NOMO-1 treated with dmso at 0.1 percent for 144 hours (cell line): ENCODE results near the gene COG6.
A peak's percentile ranks its signal among the peaks of the same experiment; 100 is the strongest.

ENCODE experiments used
- DNase-seq: peaks from one replicate; lab custom pipeline; 2025; ENCODE audit not compliant: unreplicated experiment; lab: John Stamatoyannopoulos, UW

COG6 gene

DNA sequence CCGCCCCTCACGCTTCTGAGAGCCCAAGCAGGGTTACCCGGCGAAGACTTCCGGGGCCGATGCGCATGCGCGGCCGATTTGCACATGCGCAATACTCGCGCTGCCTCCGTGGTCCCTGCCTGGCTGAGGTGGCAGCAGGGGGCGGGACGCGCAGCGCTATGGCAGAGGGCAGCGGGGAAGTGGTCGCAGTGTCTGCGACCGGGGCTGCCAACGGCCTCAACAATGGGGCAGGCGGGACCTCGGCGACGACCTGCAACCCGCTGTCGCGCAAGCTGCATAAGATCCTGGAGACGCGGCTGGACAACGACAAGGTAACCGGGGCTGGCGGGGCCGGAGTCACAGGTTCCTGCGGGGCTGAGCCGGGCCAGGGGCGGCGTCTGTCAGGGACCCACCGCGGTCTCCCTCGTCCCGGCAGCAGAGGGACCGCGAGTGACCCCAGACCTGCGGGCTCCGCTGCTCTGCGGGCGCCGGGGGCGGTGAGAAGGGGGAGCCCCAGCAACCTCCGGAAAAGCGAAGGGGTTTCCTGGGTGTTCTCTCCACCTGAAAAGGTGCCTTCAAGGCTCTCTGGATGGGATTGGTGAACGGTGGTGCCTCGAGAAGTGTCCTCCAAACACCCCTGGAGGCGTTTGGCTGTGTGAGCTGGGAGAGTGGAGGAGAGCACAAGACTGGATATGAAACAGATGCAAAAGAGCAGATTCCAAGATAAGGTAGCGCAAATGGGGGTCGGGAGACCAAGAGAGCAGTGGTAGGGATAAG, at the start of gene COG6:
Gene COG6 (plus strand): TSS at position 94 of the 756 bp plus-strand sequence. CDS start 65 bp downstream, at position 159.
- DNase-seq: peak; percentile 56

DNA sequence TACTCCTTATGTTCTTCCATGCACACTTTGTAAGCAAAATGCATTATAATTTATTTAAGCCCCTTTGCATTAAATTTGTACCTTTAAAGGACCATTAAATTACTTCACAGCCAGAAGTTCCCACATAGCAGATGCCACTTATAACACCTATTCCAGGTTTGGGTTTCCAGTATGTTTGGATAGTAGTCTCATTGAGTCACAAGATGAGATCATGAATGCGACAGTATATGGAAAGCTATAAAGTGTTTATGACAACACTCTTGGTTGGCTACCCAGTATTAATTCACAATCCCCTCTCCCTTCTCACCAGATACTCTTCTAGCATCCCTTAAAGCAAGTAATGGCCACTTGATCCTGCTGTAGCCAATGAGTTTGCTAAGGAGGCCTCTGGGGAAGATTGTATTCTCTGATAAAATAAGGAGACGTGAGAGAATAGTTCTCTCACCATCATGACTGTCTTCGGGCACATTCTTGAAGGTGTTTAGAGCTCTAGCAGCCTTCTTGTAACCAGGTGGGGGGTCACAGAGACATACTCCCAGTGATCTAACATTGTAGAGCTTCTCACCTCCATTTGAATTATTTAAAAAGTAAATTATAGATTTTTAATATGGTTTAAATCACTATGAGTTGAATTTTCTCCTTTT, 49.7 kb upstream of the COG6 start:
- no peak for DNase-seq

DNA sequence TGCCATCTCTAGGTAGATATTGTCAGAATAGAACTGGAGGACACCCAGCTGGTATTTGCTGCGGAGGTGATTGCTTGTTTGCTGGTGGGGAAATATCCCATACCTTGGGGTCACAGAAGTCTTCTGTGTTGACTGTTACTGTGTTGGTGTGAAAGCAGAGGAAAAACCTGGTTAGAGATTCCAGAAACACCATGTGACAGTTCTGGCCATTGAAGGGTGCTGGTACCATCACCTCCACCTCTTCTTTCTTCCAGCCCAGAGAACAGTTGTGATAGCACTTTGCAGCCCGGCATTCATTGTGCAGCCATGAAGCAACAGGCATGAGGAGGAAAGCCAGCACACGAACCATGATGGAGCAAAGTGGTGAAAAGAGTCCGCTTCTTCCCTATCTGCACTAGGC, 47.6 kb upstream of the COG6 start:
- DNase-seq: no peak

DNA sequence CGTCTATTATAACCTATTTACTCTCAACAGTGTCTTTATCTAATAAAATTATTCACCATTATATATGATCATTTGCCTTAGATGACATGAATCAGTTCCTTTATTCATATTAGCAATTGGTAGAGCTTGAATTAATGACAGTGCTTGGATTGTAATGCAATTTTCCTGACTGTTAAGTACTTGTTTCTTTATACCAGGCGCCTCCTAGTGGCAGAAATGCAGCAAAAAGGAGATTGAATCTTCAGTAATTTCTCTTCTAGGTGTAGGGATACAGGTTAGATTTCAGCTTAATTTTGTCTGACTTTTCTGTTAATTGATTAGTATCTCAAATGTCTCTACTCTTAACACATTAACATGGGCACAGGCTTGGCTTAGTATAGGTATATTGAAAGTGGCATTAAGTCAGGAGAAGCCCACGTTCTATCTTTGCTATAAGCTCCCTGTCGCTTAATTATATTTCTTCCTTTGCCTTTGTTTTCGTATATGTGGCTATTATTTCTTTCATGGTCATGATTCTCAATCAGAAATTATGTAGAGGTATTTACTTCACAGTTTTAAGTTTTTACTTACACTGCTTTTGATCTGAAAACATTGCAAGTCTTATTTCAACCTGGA, 43.3 kb upstream of the COG6 start:
- DNase-seq: peak; percentile 14

DNA sequence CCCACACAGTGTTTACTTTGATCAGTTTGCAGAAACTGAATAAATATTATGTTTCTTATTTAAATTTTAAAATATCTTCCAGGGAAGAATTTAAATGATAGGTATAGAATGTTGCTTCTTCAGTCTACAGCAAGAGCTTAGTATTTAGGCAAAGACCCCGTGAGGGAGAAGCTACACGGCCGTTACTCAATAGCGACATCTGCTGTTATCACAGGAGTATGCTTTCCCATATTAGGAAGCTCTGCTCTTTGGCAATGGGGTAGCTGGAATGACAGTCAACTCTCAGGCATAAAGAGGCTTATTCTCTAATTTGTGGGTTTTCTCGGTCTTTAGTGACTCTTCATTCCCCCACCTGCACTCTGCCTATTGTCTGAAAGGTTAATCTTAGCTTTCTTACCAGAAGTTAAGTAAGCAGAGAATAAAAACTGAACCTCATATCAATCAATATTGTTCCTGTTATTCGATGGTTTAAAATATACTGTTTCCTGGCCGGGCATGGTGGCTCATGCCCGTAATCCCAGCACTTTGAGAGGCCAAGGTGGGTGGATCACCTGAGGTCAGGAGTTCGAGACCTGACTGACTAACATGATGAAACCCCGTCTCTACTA, 39.3 kb upstream of the COG6 start:
- peak; percentile 30 for DNase-seq

DNA sequence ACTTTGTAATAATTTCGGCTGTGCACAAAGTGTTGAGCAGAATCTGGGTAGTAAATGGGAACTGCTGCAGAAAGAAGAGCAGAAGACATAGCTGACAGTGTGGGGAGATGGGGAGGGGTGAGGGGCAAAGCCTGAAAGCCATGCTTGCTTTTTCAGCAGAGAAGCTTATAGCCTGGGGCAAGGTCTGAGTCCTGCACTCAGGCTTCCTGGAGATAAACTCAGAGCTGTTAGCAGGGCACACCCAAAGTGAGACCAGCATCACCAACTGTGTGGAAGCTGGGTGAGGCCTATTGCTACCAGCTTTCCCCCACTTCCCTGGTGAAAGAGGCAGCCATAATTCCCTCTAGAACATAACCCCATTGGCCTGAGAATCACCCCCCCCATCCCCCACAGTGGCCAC, 36.9 kb upstream of the COG6 start:
- no peak for DNase-seq

DNA sequence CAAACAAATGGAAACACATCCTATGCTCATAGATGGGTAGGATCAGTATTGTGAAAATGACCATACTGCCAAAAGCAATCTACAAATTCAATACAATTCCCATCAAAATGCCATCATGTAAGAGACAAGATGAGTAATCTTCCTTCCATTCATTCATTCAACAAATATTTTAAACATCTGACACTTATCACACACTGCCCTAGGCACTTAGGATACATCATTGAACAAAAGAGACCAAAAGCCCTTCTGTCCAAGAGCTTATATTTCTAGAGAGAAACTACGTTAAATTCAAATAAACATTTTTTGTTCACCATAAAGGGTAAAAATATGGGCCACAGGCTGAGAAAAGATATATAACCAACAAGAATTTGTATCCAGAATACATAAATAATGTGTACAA, 32.0 kb upstream of the COG6 start:
- no peak for DNase-seq

DNA sequence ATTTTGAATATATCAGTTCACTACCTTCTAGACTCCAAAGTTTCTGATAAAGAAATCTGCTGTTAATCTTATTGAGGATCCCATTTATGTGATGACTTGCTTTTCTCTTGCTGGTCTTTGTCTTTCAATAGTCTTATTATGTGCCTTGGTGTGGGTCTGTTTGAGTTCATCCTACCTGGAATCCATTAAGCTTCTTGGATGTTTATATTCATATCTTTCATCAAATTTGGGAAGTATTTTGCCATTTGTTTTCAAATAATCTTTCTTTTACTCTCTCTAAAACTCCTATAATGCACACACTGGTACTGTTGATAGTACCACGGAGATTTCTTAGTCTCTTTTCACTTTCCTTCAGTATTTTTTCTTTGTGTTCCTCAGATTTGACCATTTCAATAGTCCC, 24.2 kb upstream of the COG6 start:
- DNase-seq: no peak

DNA sequence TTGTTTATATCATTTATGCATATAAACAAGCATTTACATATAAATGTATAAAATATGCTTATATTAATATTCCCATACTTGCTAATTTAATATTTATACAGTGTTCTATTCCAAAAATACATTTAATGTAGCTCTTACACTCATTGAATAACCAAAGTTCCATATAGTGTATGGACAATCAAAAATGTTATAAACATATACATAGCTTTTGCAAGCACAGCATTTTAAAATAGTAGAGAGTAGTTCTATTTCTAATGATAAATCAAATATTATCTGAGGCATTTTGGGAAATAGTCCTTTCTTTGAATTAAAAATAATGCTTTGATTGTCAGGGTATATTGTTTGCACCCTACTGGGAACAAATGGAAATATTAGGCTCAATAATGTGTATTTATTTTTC, 22.5 kb upstream of the COG6 start:
- DNase-seq: no peak

DNA sequence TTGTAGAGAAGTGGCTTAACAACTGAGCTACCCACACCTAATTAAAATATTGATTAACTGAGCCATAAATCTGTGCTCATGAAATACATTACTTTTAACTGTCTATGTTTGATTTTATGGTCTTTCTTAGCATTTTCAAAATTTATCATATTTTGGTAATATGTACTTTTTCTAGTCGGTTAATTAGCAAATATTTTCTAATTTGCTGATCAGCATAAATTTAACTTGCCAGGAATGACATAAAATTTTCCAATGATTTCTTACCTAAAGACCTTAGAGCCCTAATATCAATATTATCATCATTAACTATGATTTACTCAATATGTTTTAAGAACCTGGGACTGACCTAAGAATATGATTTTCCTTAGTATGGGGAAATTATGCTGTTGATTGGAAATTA, 19.9 kb upstream of the COG6 start:
- no peak for DNase-seq

DNA sequence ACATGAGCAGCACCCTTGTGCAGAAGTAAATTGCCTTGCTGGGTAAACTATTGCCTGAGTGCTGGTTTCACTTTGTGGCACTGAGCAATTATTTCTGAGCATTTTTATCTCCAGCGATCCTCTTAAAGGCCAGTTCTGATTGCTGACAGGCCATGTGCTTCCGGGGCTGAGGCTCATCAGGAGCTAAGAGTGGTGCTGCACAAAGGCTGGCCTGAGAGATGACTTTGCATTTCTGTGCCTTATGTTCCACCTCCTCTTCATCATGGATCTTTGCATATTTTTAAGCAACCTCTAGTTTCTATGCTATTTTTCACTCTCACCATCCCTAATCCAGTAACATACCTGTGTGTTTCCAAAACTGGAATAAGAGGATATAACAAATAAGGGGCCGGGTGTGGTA, 17.6 kb upstream of the COG6 start:
- no peak for DNase-seq

DNA sequence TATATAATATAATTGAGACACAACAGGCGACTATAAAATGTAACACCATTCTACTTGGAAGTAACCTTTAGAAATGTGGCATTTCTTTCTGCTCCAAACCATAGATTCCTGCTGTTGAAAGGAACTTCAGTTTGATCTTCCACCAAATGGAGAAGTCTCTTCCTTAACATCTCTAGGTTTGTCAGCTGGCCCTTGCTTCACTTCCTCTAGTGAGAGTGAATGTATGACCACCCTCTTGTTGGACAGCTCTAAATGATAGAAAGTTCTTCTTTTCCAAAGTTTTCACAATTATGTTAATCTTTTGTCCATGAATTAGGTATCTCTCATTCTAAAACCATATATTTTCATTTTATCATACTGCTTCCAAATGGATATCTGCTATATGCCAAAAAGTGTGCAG, 13.8 kb upstream of the COG6 start:
- DNase-seq: peak; percentile 18

DNA sequence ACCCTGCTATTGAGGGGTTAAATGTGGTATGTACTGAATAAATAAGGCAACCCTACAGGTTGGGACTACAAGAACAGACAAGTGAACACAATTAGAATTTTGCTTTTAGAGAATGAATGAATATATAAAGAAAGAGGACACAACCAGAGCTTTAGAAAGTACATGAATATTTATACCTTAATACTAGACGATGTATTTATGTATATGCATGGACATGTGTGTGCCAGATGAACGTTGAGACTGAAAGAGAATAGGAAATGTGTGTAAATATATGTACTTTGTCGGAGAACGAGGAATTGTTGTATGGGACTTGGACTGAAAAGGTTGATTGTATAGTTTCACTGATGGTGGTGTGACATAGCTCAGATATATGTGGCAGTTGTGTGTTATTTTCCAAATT, 9.3 kb upstream of the COG6 start:
- no peak for DNase-seq

DNA sequence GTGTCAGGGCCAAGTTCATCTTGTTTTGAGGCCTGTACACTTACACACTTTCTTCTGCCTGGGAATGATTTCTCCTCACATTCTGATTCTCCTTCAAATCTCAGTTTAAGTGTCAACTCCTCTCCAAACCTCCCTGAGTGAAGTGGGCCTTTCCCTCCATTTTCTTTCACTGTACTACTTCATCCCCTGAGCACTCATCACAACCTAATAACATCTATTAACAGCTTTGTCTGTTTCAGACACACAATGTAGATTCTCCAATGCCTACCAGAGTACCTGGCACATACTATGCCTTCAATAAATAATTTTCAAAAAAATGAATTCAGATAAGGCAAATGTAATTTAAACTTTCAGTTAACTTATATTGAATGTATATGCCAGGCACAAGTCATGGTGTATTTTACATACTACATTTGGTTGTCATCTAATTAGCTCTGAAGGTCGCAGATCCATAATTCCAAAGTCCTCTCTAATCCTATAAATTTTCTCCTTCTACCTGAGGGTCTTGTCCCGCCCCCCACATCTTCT, 357 bp upstream of the COG6 start:
- no peak for DNase-seq

DNA sequence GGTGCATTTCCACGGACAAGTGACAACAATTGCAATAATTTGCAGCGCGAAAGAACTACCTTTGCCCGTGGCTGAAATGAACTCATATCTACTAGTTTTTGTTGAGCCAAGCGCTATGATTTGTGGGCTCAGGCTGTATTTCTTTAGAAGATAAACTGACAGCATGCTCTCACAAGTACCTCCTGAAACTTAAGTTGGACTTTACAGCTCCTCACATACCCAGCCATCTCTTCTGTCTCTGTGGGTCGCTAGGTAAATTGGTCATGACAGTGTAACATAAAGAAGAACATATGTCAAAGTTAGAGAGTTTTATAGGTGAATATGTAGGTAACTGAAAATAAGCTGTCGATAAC, 839 bp downstream of the COG6 start:
- no peak for DNase-seq

DNA sequence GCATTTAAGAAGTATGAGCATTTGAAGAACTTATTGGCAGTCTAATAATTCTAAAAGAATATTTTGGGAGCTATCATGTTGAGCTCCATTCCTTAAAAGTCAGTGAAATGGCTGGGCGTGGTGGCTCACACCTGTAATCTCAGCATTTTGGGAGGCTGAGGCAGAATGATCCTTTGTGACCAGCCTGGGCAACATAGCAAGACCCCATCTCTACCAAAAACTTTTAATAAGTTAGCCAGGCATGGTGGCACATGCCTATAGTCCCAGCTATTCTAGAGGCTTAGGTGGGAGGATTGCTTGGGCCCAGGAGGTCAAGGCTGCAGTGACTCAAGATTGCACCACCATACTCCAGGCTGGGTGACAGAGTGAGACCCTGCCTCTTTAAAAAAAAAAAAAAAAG, 8.0 kb downstream of the COG6 start:
- no peak for DNase-seq

DNA sequence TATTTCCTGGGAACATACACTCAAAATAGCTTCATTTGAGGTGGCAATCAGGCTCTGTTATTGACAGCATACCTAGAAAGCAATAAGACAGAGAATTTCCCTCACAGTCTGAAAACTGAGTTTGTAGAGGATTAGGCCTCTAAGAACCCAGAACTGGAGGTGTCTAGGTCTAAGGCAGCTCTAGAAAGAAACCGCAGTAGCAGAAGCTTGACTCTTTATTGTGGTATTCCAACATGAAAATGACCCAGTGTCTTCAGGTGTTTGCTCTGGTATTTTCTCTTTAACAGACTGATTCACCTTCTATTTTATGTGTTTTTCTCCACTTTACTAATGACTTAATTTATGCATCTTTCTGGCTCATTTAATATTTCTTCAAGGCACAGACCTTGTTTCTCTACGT, 8.5 kb downstream of the COG6 start:
- DNase-seq: no peak

DNA sequence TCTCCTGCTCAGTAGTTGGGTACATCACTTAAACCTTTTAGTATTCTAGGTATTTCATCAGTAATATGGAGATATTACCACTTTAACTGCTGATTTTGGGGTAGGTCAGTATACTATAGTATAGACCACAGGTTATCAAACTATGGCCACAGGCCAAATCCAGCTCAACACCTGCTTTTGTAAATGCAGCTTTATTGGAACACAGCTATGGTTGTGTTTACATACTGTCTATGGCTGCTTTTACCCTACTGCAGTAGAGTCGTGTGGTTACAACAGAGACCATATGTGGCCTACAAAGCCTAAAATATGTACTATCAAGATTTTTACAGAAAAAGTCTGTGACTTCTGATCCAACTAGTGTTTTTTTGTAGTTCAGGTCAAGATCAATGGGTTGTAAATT, 10.3 kb downstream of the COG6 start:
- no peak for DNase-seq

DNA sequence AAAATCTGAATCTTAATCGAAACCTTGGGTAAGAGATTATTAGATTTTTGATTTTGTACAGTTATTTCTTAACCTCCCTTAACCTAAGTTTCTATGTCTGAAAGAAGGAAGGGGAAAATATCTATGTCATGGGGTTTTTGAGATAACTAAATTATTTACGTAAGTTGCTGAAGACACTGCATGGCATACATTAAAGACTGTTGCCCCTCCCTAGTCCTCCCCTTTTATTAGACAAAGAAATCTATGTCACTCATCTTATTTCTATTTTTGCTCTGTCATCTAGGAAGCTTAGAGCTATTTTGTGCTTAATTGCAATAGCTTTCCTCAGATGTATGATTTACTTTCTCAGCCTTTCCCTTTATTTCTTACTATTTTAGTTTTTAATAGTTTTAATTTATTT, 15.0 kb downstream of the COG6 start:
- no peak for DNase-seq

DNA sequence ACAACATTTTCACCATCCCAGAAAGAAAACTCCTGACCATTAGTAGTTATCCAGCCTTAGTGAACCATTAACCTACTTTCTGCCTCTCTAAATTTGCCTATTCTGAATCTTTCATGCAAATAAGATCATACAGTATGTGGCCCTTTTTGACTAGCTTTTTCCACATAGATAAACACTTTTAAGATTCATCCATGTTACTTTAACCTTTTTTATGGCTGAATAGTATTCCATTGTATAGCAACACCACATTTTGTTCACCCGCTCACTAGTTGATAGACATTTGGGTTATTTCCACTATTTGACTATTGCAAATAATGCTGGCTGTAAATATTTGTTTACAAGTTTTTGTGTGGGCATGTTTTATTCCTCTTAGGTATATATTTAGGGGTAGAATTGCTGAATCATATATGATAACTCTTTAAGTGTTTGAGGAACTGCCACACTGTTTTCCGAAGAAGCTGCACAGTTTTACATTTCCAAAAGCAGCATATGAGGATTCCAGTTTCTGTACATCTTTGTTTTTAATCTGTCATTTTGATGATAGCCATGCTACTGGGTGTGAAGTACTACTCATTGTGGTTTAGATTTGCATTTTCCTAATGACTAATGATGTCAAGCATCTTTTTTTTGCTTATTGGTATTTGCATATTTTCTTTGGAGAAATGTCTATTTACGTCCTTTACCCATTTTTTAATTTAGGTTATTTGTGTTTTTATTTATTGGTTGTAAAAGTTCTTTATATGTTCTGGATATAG, 17.1 kb downstream of the COG6 start:
- DNase-seq: no peak

DNA sequence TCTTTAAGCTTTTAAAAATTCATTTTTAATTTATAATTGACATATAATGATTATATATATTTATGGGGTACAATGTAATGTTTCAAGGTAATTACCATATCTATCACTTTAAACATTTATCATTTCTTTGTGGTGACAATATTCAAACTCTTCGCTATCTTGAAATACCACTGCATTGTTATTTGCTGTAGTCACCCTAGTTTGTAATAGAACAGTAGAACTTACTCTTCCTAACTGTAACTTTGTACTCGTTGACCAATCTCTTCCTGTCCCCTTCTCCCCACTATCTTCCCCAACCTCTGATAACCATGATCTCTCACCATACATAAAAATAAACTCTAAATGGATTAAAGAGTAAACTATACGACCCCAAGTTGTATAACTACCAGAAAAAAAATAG, 20.4 kb downstream of the COG6 start:
- DNase-seq: no peak
